GM15510 (cell line): ENCODE data around the gene SPOCK2.

ENCODE experiments used
- POLR2A ChIP-seq: IDR thresholded peaks from 3 replicates; pipeline ENCODE4 v1.6.1; 2011; ENCODE audit warnings: borderline replicate concordance; ENCODE audit not compliant: insufficient read length; ENCODE audit errors: extremely low read depth

SPOCK2 gene

GRCh38 chr10:72059843-72060822 is 28.2 kb downstream of the SPOCK2 start:
- no peak for TF ChIP-seq POLR2A

- no peak for TF ChIP-seq POLR2A
These were observed 29.1 kb downstream of the SPOCK2 start for GRCh38 chr10:72058989-72059842.

GRCh38 chr10:72058347-72058898 is 29.9 kb downstream of the SPOCK2 start:
- no peak for TF ChIP-seq POLR2A

DNA sequence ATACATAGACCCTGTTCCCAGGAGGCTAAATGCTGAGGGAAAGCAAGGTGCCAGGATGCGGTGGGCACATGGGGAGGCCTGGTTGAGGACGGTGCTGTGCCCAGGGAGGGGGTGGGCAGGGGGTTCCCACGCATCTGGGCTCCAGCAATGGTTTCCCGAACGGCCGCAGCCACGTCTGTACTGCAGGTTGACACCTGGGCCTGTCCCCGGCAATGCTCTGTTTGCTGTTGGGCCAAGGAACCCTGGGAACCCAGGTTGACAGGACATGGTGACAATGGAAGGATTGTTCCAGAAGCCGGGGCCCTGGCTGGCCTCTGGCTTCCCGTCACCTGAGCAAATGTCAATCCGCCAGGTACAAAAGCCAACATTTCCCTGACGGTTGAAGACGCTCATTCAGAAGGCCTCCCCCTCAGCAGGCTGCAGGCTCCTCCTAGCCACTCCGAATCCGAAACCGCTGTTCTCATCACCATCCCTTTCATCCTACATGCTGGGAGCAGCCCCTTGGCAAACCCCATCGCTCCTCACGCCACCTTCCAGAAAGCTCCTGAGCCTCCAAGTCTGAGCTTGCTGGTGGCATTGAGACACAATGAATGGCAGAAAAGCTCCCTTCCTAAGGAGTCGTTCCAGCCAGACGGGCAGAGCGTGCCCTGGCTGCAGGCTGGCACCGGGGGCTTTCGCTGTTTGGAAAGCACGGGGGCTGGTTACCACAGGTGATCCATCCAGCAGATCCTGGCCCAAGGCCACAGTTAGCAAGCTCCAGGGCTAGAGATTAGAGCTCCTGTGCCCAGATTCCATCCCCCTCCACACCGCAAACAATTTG is 31.2 kb downstream of the SPOCK2 start:
- no peak for TF ChIP-seq POLR2A

DNA sequence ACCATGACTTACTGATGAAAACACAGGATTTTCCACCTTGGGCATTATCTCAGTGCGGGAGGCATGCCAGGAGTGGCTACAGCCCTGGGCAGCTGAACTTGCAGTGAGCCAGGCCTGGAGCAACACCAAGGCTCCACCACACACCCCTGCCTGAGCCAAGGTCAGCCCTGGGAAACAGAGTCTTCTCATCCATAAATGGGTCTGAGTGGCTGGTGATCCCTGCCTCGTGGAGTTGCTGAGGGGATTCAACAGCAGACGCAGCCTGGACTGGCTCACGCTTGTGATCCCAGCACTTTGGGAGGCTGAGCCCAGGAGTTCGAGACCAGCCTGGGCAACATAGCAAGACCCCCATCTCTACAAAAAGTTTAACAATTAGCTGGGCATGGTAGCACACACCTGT is 32.2 kb downstream of the SPOCK2 start:
- TF ChIP-seq POLR2A, result no peak

GRCh38 chr10:72053690-72054089 is 34.7 kb downstream of the SPOCK2 start:
- no peak for TF ChIP-seq POLR2A

GRCh38 chr10:72050873-72051272 is 37.5 kb downstream of the SPOCK2 start:
- TF ChIP-seq POLR2A, result no peak

- TF ChIP-seq POLR2A, result no peak
These were observed 38.2 kb downstream of the SPOCK2 start for GRCh38 chr10:72049969-72050781.

GRCh38 chr10:72049472-72049871 is 38.9 kb downstream of the SPOCK2 start:
- TF ChIP-seq POLR2A, result no peak

DNA sequence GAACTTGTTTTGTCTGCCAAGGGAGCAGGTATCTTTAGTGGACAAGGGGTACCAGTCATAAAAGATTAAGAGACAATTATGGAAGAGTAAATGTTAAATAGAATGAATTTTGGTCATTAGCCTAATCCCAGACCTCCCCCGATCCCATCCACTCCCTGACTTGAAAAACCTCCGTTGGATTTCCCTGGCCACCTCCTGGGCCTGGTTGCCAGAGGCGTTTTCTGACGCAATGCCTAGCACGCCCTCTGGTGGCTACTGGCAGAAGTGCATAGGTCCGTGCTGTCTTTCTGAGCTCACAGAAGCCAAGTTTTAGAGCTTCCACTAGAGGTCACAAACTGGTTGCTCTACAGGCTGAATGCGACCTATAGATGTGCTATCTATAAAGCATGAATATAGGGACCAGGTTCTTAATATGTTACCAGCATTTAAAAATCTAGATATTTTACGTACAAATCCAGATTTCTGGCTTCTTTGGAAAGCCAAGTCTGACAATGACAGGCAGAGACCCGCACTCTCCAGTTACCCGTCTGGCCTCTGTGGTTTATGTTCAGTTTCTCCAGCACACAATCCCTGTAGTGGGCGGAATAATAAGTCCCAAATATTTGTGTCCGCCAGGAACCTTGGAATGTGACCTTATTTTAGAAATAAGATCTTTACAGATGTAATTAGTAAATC is 39.8 kb downstream of the SPOCK2 start:
- TF ChIP-seq POLR2A, result no peak

GRCh38 chr10:72045586-72045985 is 42.8 kb downstream of the SPOCK2 start:
- TF ChIP-seq POLR2A, result no peak

- TF ChIP-seq POLR2A, result no peak
These were observed 43.8 kb downstream of the SPOCK2 start for GRCh38 chr10:72044417-72045041.
